ENCODE data around the gene USF1. TPM values are rescaled to one million over a fixed set of nuclear protein-coding genes. Genes with fewer than 3 reads are reported as not detected.
"Not testable (repeated sequence)": the region's sequence is repeated elsewhere in the genome, so short reads cannot be mapped to it uniquely, and the experiment has no call there.

Gene USF1
- total and polyA plus RNA-seq, 9 of the 15 experiments (the other 6 are each of a cell fraction or from before 2014, with no cell fraction given): 7.4 to 60.2 (median 54.2) TPM

GRCh38 chr1:161066694-161067093 lies 20.9 kb upstream of the USF1 start:
- Histone ChIP-seq H3K4me3 (no peak overlapping the region), H3K27ac (ENCODE audit: extremely low read depth, low read depth, low read length) (no peak overlapping the region), H3K9me1 (ENCODE audit: control insufficient read depth, insufficient read depth, low read length) (no peaks in the 10 kb centered on the region), H3K27me3 (ENCODE audit: control insufficient read depth in 2 of 2, insufficient read depth in 2 of 2, low read length in 2 of 2) (no peaks in the 10 kb centered on the region; a peak in 1 of 5 replicates), H2AFZ (ENCODE audit: low read depth, low read length) (0 out of 2 replicates have a peak overlapping the region, but pooled peaks have one; percentile 33), H3K9ac (ENCODE audit: insufficient read depth in 1 of 2, low read depth in 2 of 2, low read length in 2 of 2) (peak overlapping the region in 1 of 2 experiments; percentile 17; a peak in 1 of 4 replicates), H3K79me2 (ENCODE audit: control insufficient read depth, insufficient read depth, low read length) (no peaks in the 10 kb centered on the region), H3K9me3 (replicated peaks; ENCODE audit: control insufficient read depth, insufficient read depth, low read depth, low read length) (no peaks in the 10 kb centered on the region), H3K4me1 (replicated peaks in 1 of 2; ENCODE audit: control insufficient read depth in 2 of 2, insufficient read depth in 2 of 2, low read length in 2 of 2) (peaks cover 7 to 18% of the 10 kb centered on the region in 2 experiments; a peak in 4 of 5 replicates), H4K20me1 (replicated peaks; ENCODE audit: control insufficient read depth, insufficient read depth, low read length) (no peaks in the 10 kb centered on the region), H3K4me2 (ENCODE audit: insufficient read depth, low read length) (no peak overlapping the region), H3K36me3 (ENCODE audit: control insufficient read depth, insufficient read depth, low read length) (no peaks in the 10 kb centered on the region)
- ChIA-PET CTCF (ENCODE audit: low intra/inter-chr PET ratio) (no interaction called here), POLR2A (interaction anchor here (0.5 to 3.3 kb wide), 3 partner anchors 12 to 46 kb away, joined by 3 to 19 read pairs (median 4); partner anchors contain the start of genes F11R and USF1)
- 3% methylated on average over 3 of the region's 3 CpGs for whole genome bisulfite sequencing (ENCODE audit: insufficient coverage, low coverage, missing lambda C conversion rate)
- intact Hi-C loops (cut with micrococcal nuclease) (no loop called here), in situ Hi-C loops (cut with MboI) (no loop called here)
- no TSS peak for BruUV-seq (replicated peaks)
- DNase-seq (ENCODE audit: extremely low read depth in 1 of 4, low spot score in 3 of 4): no peak
- ATAC-seq: no peak; the same call in 2 of the 3 replicates
- TF ChIP-seq KLF6 (CRISPR knock-in tag; IDR thresholded peaks at IDR 0.05; ENCODE audit: borderline replicate concordance): no peak
- TF ChIP-seq E2F6 (IDR thresholded peaks at IDR 0.05; ENCODE audit: borderline replicate concordance in 1 of 2, extremely low read depth in 1 of 2, insufficient read depth in 1 of 2, insufficient read length in 1 of 2, low read depth in 1 of 2, low read length in 1 of 2, poor library complexity in 1 of 2, severe bottlenecking in 1 of 2): no peak
- peak; percentile 43 for TF ChIP-seq MEIS2 (IDR thresholded peaks at IDR 0.05; ENCODE audit: partially characterized antibody)
- peak; percentile 32; the same call in 1 of the 2 replicates for TF ChIP-seq PKNOX1 (IDR thresholded peaks at IDR 0.05)
- TF ChIP-seq PBX2 (CRISPR knock-in tag; IDR thresholded peaks at IDR 0.05; ENCODE audit: low read depth): no peak
- TF ChIP-seq PBX2 (tag; conservative IDR thresholded peaks at IDR 0.05; ENCODE audit: low read depth): 0 out of 2 replicates have a peak, but pooled peaks have one; percentile 17
- FAIRE-seq: no peak

GRCh38 chr1:161065681-161066080 lies 19.9 kb upstream of the USF1 start:
- in situ Hi-C loops (cut with MboI); H3K4me3 ChIP-seq; H3K4me2 ChIP-seq (ENCODE audit: insufficient read depth, low read length); FAIRE-seq; H3K36me3 ChIP-seq (ENCODE audit: control insufficient read depth, insufficient read depth, low read length); H3K9me3 ChIP-seq (replicated peaks; ENCODE audit: control insufficient read depth, insufficient read depth, low read depth, low read length); H3K27me3 ChIP-seq (ENCODE audit: control insufficient read depth in 2 of 2, insufficient read depth in 2 of 2, low read length in 2 of 2); H3K27ac ChIP-seq (ENCODE audit: extremely low read depth, low read depth, low read length); intact Hi-C loops (cut with micrococcal nuclease); H4K20me1 ChIP-seq (replicated peaks; ENCODE audit: control insufficient read depth, insufficient read depth, low read length); ATAC-seq; BruUV-seq (replicated peaks); DNase-seq (ENCODE audit: extremely low read depth in 1 of 4, low spot score in 3 of 4); H3K79me2 ChIP-seq (ENCODE audit: control insufficient read depth, insufficient read depth, low read length); H3K9ac ChIP-seq (ENCODE audit: insufficient read depth in 1 of 2, low read depth in 2 of 2, low read length in 2 of 2); H2AFZ ChIP-seq (ENCODE audit: low read depth, low read length); H3K9me1 ChIP-seq (ENCODE audit: control insufficient read depth, insufficient read depth, low read length): not testable (repeated sequence)
- peaks cover 7 to 18% of the 10 kb centered on the region in 2 experiments; a peak in 4 of 5 replicates for H3K4me1 ChIP-seq (replicated peaks in 1 of 2; ENCODE audit: control insufficient read depth in 2 of 2, insufficient read depth in 2 of 2, low read length in 2 of 2)
- ChIA-PET POLR2A (interaction anchor here (1.6 to 2.2 kb wide), 2 partner anchors 13 to 20 kb away, joined by 4 to 11 read pairs; partner anchors contain the start of gene USF1), CTCF (ENCODE audit: low intra/inter-chr PET ratio) (interaction anchor here (0.6 kb wide), 1 partner anchor 58 kb away, joined by 4 read pairs; no protein-coding TSS in a partner anchor)
- WGBS (ENCODE audit: insufficient coverage, low coverage, missing lambda C conversion rate): 50% methylated on average over 7 of the region's 7 CpGs
